Posterior vena cava (tissue), 2 donors: ENCODE measurements around the gene ZNF682. TPM values are rescaled to one million over a fixed set of nuclear protein-coding genes. Genes with fewer than 3 reads are reported as not detected.
"Not testable (repeated sequence)": the region's sequence is repeated elsewhere in the genome, so short reads cannot be mapped to it uniquely, and the experiment has no call there.

Source experiments
- DNase-seq: peaks from one replicate; pipeline ENCODE4 v3.0.0-alpha.2; 2020; ENCODE audit warnings: low spot score
- intact Hi-C, 2 donors: fragments of 100-400 bp; cut with DNase I; formaldehyde crosslinking; loops; one replicate each; pipeline versions ENCODE4 v1.14.1 to v1.14.2; 2022 to 2023
- total RNA-seq, 2 donors: library from RNA; stranded (reverse); fragmentation: NEBNext Ultra II Directional; extraction: Animal tissue kit (Norgen Biotek cat#: 25700); gene quantifications; one replicate each; pipeline ENCODE4 v1.2.1, GENCODE V29; 2021
- donor health status: DM: yes; HTN: yes; CAD: no.
- donor health status: DM: yes; HTN: yes; CAD: no.

ZNF682 gene
- total RNA-seq, 2 donors from 2014 or later = 5.5 to 7.1 TPM

- DNase-seq = no peak
- intact Hi-C loops = no loop called here
Measured at GRCh38 chr19:20035935-20036334, 3.4 kb downstream of the ZNF682 start.

- no peak for DNase-seq
- intact Hi-C loops = no loop called here
Measured at GRCh38 chr19:20028611-20029010, 10.7 kb downstream of the ZNF682 start.

- intact Hi-C loops = no loop called here
- no peak for DNase-seq
Measured at GRCh38 chr19:20005741-20006140, 33.6 kb downstream of the ZNF682 start.

GRCh38 chr19:19997656-19998268, 41.5 kb downstream of the ZNF682 start:
- intact Hi-C loops = no loop called here
- DNase-seq = peak; percentile 69

- intact Hi-C loops = loop anchor here in 1 of 2 donors (10.0 kb wide), 1 partner anchor 422 kb away; no protein-coding TSS in a partner anchor
- DNase-seq = no peak
Measured at GRCh38 chr19:19966862-19967261, 72.4 kb downstream of the ZNF682 start.

- intact Hi-C loops = loop anchor here in 1 of 2 donors (10.0 kb wide), 1 partner anchor 421 kb away; no protein-coding TSS in a partner anchor
- not testable (repeated sequence) for DNase-seq
Measured at GRCh38 chr19:19966126-19966525, 73.2 kb downstream of the ZNF682 start.

GRCh38 chr19:19964416-19964815, 74.9 kb downstream of the ZNF682 start:
- DNase-seq = no peak
- intact Hi-C loops = loop anchor here in 1 of 2 donors (10.0 kb wide), 1 partner anchor 420 kb away; no protein-coding TSS in a partner anchor

GRCh38 chr19:19959151-19959799, 80.0 kb downstream of the ZNF682 start:
- DNase-seq = peak; percentile 90
- intact Hi-C loops = loop anchor here in 1 of 2 donors (2.0 kb wide), 1 partner anchor 426 kb away; no protein-coding TSS in a partner anchor

- DNase-seq = not testable (repeated sequence)
- intact Hi-C loops = loop anchor here in 1 of 2 donors (2.0 kb wide), 1 partner anchor 425 kb away; no protein-coding TSS in a partner anchor
Measured at GRCh38 chr19:19957766-19958165, 81.5 kb downstream of the ZNF682 start.

- intact Hi-C loops = no loop called here
- no peak for DNase-seq
Measured at GRCh38 chr19:19956434-19957075, 82.8 kb downstream of the ZNF682 start.

- intact Hi-C loops = no loop called here
- DNase-seq = no peak
Measured at GRCh38 chr19:19955208-19955607, 84.1 kb downstream of the ZNF682 start.

Other genes starting within 250 kb of the ZNF682 start
- gene ZNF506, start 217.8 kb downstream of the ZNF682 start, total RNA-seq = 10 to 100 TPM; 19.6 to 23.0 TPM
- gene ZNF253, start 173.6 kb downstream of the ZNF682 start, total RNA-seq = 1 to 10 TPM; 5.6 to 6.9 TPM
- gene ZNF93, start 138.6 kb downstream of the ZNF682 start, total RNA-seq = 1 to 10 TPM; 4.2 to 4.5 TPM
- gene ZNF90, start 38.5 kb upstream of the ZNF682 start, total RNA-seq = 1 to 10 TPM; 2.5 TPM
- 1 to 10 TPM; 3.9 to 5.0 TPM for gene ZNF486, start 127.7 kb upstream of the ZNF682 start, total RNA-seq